Neural progenitor cell (in vitro differentiated cells): Measurements from ENCODE around the gene RAI1. TPM values are rescaled to one million over a fixed set of nuclear protein-coding genes. Genes with fewer than 3 reads are reported as not detected.

Source experiments
- DNase-seq: peaks from one replicate; pipeline ENCODE4 v3.0.0-alpha.2; 2016; ENCODE audit warnings: low spot score
- H2AFZ ChIP-seq: fragments of 200-600 bp; sonication (generic); replicated peaks from 2 replicates; pipeline ENCODE4 v1.6.1; 2016; ENCODE audit warnings: antibody characterized with exemption
- H3F3A ChIP-seq: fragments of 200-600 bp; sonication (generic); 2 replicates; pipeline ENCODE4 v1.6.1; 2016; ENCODE audit warnings: antibody characterized with exemption, low read depth
- H3K27ac ChIP-seq: fragments of 200-600 bp; sonication (generic); 2 replicates; pipeline ENCODE4 v1.5.1; 2016; ENCODE audit warnings: mild to moderate bottlenecking
- H3K27me3 ChIP-seq: fragments of 200-600 bp; sonication (generic); 2 replicates; pipeline ENCODE4 v1.6.1; 2016; ENCODE audit warnings: mild to moderate bottlenecking, moderate library complexity
- H3K36me3 ChIP-seq: fragments of 200-600 bp; sonication (generic); 2 replicates; pipeline ENCODE4 v1.5.1; 2016
- H3K4me1 ChIP-seq: fragments of 200-600 bp; sonication (generic); 2 replicates; pipeline ENCODE4 v1.6.1; 2016; ENCODE audit warnings: mixed run types
- H3K4me2 ChIP-seq: fragments of 200-600 bp; sonication (generic); 2 replicates; pipeline ENCODE4 v1.6.1; 2016
- H3K4me3 ChIP-seq: fragments of 200-600 bp; sonication (generic); 2 replicates; pipeline ENCODE4 v1.5.1; 2016
- H3K79me2 ChIP-seq: fragments of 200-600 bp; sonication (generic); 2 replicates; pipeline ENCODE4 v1.6.1; 2016; ENCODE audit warnings: low read depth
- H3K9ac ChIP-seq: fragments of 200-600 bp; sonication (generic); 2 replicates; pipeline ENCODE4 v1.6.1; 2016
- H3K9me3 ChIP-seq: fragments of 200-600 bp; sonication (generic); 2 replicates; pipeline ENCODE4 v1.5.1; 2016; ENCODE audit warnings: low read depth
- H4K20me1 ChIP-seq: fragments of 200-600 bp; sonication (generic); 2 replicates; pipeline ENCODE4 v1.6.1; 2016; ENCODE audit warnings: low read depth
- H3K27ac Mint-ChIP-seq: 3 replicates; pipeline ENCODE4 v1.8.0; 2021; ENCODE audit warnings: mixed read lengths
- H3K27me3 Mint-ChIP-seq: 2 replicates; pipeline ENCODE4 v1.8.0; 2022; ENCODE audit warnings: low read depth, mild to moderate bottlenecking, inconsistent platforms, moderate library complexity, mixed read lengths; ENCODE audit not compliant: insufficient read depth
- H3K36me3 Mint-ChIP-seq: 3 replicates; pipeline ENCODE4 v1.8.0; 2021; ENCODE audit warnings: mixed read lengths
- H3K4me1 Mint-ChIP-seq: 3 replicates; pipeline ENCODE4 v1.8.0; 2021; ENCODE audit warnings: mixed read lengths
- H3K4me3 Mint-ChIP-seq: 3 replicates; pipeline ENCODE4 v1.8.0; 2021; ENCODE audit warnings: mild to moderate bottlenecking, moderate library complexity, mixed read lengths
- H3K9me3 Mint-ChIP-seq: 3 replicates; pipeline ENCODE4 v1.8.0; 2020; ENCODE audit warnings: mixed read lengths
- CTCF ChIP-seq: fragments of 200-600 bp; sonication (generic); IDR thresholded peaks from 2 replicates; pipeline ENCODE4 v1.5.1; 2017; ENCODE audit warnings: antibody characterized with exemption, mild to moderate bottlenecking
- EZH2 ChIP-seq: fragments of 200-600 bp; sonication (generic); IDR thresholded peaks from 2 replicates; pipeline ENCODE4 v1.6.1; 2017; ENCODE audit warnings: antibody characterized with exemption, mild to moderate bottlenecking, moderate library complexity
- EZH2phosphoT487 ChIP-seq: fragments of 200-600 bp; sonication (generic); IDR thresholded peaks from 2 replicates; pipeline ENCODE4 v1.6.1; 2017; ENCODE audit warnings: antibody characterized with exemption
- total RNA-seq: library from RNA; depleted of rRNA; stranded (reverse); fragments of >200 nt; gene quantifications from 2 replicates; pipeline ENCODE4 v1.2.3, GENCODE V29; 2015; ENCODE audit warnings: low replicate concordance

Gene RAI1
- total RNA-seq, 1 donor from 2014 or later: 27.4 TPM

GRCh38 chr17:17648762-17649161 lies 32.5 kb upstream of the RAI1 start:
- Histone ChIP-seq H3K9ac (no peak overlapping the region), H3K27ac (no peak overlapping the region), H3K4me3 (no peak overlapping the region), H3K9me3 (no peaks in the 10 kb centered on the region), H3K4me1 (no peaks in the 10 kb centered on the region), H3K36me3 (no peaks in the 10 kb centered on the region), H3K79me2 (no peaks in the 10 kb centered on the region), H4K20me1 (no peaks in the 10 kb centered on the region), H3K4me2 (no peak overlapping the region), H2AFZ (no peak overlapping the region), H3F3A (no peaks in the 10 kb centered on the region), H3K27me3 (no peaks in the 10 kb centered on the region)
- no peak for DNase-seq
- Mint-ChIP-seq H3K27ac (no peak overlapping the region), H3K36me3 (no peaks in the 10 kb centered on the region), H3K4me1 (peaks cover 3% of the 10 kb centered on the region), H3K4me3 (no peak overlapping the region), H3K27me3 (peaks cover 11% of the 10 kb centered on the region), H3K9me3 (peaks cover 27% of the 10 kb centered on the region)
- TF ChIP-seq CTCF: no peak
- no peak for TF ChIP-seq EZH2
- no peak for TF ChIP-seq EZH2phosphoT487

GRCh38 chr17:17650959-17651358 lies 30.3 kb upstream of the RAI1 start:
- Mint-ChIP-seq H3K27ac (no peak overlapping the region), H3K4me3 (no peak overlapping the region), H3K4me1 (peaks cover 7% of the 10 kb centered on the region), H3K27me3 (peaks cover 9% of the 10 kb centered on the region), H3K9me3 (peaks cover 13% of the 10 kb centered on the region), H3K36me3 (no peaks in the 10 kb centered on the region)
- Histone ChIP-seq H3K9me3 (no peaks in the 10 kb centered on the region), H3K79me2 (no peaks in the 10 kb centered on the region), H3K27ac (no peak overlapping the region), H3K9ac (no peak overlapping the region), H3F3A (no peaks in the 10 kb centered on the region), H3K4me2 (no peak overlapping the region), H2AFZ (no peak overlapping the region), H3K36me3 (no peaks in the 10 kb centered on the region), H4K20me1 (no peaks in the 10 kb centered on the region), H3K4me3 (no peak overlapping the region), H3K4me1 (no peaks in the 10 kb centered on the region), H3K27me3 (no peaks in the 10 kb centered on the region)
- DNase-seq: no peak
- TF ChIP-seq EZH2: no peak
- no peak for TF ChIP-seq EZH2phosphoT487
- TF ChIP-seq CTCF: no peak

GRCh38 chr17:17653343-17653742 lies 27.9 kb upstream of the RAI1 start:
- no peaks in the 10 kb centered on the region for H3F3A ChIP-seq
- Mint-ChIP-seq H3K4me3 (no peak overlapping the region), H3K36me3 (no peaks in the 10 kb centered on the region)

More at GRCh38 chr17:17653343-17653742, 27.9 kb upstream of the RAI1 start:
- Mint-ChIP-seq H3K27ac (no peak overlapping the region), H3K4me1 (peaks cover 7% of the 10 kb centered on the region), H3K27me3 (peaks cover 13% of the 10 kb centered on the region), H3K9me3 (peaks cover 18% of the 10 kb centered on the region)
- Histone ChIP-seq H3K27ac (no peak overlapping the region), H3K4me2 (no peak overlapping the region), H3K27me3 (no peaks in the 10 kb centered on the region), H3K36me3 (no peaks in the 10 kb centered on the region), H2AFZ (no peak overlapping the region), H3K9me3 (no peaks in the 10 kb centered on the region), H4K20me1 (no peaks in the 10 kb centered on the region), H3K4me1 (no peaks in the 10 kb centered on the region), H3K9ac (no peak overlapping the region), H3K79me2 (no peaks in the 10 kb centered on the region), H3K4me3 (no peak overlapping the region)
- TF ChIP-seq EZH2phosphoT487 (no peak), EZH2 (no peak), CTCF (no peak)
- DNase-seq: no peak
